Uterus (tissue), 4 donors: Measurements from ENCODE around the gene TM2D1. TPM values are rescaled to one million over a fixed set of nuclear protein-coding genes. Genes with fewer than 3 reads are reported as not detected.

Experiments
- DNase-seq, 2 donors: peaks; one replicate each; pipeline ENCODE4 v3.0.0-alpha.2; 2019 to 2020
- H3K27ac ChIP-seq, 2 donors: fragments of 200-600 bp; sonication (generic); 1 replicate in 1 of 2; 2 replicates in 1 of 2; pipeline ENCODE4 v1.5.1; 2016 to 2018
- H3K27me3 ChIP-seq, 2 donors: fragments of 200-600 bp; sonication (generic); one replicate each; pipeline ENCODE4 v1.5.1; 2018 to 2019; ENCODE audit warnings: control low read depth in 1 of 2
- H3K36me3 ChIP-seq, 2 donors: fragments of 200-600 bp; sonication (generic); one replicate each; pipeline ENCODE4 v1.5.1; 2019; ENCODE audit warnings: control low read depth in 1 of 2
- H3K4me1 ChIP-seq, 2 donors: fragments of 200-600 bp; sonication (generic); one replicate each; pipeline ENCODE4 v1.5.1; 2018 to 2019; ENCODE audit warnings: control low read depth in 1 of 2
- H3K4me3 ChIP-seq, 2 donors: fragments of 200-600 bp; sonication (generic); 1 replicate in 1 of 2; 2 replicates in 1 of 2; pipeline ENCODE4 v1.5.1; 2018 to 2019; ENCODE audit warnings: mild to moderate bottlenecking in 1 of 2
- H3K9me3 ChIP-seq, 2 donors: fragments of 200-600 bp; sonication (generic); one replicate each; pipeline ENCODE4 v1.5.1; 2019; ENCODE audit warnings: control low read depth in 1 of 2
- POLR2A ChIP-seq, 2 donors: fragments of 450-650 bp; IDR thresholded peaks; one replicate each; pipeline ENCODE4 v1.6.1; 2016; ENCODE audit warnings: antibody characterized with exemption in 2 of 2, mild to moderate bottlenecking in 1 of 2, moderate library complexity in 1 of 2
- intact Hi-C: fragments of 100-400 bp; cut with DNase I; formaldehyde crosslinking; loops from one replicate; pipeline ENCODE4 v1.15.1; 2023; ENCODE audit warnings: low total_unique reads
- total RNA-seq, 4 donors: library from RNA; depleted of rRNA in 3 of 4; stranded (reverse); fragments of >200 nt in 3 of 4; gene quantifications; one replicate each; pipeline versions ENCODE4 v1.1.0 to v1.2.4, GENCODE V29; 2014 to 2023
- TF ChIP-seq, protein P1 (sequence below), 4 experiments: fragments of 200-600 bp in 2 of 4; fragments of 450-650 bp in 2 of 4; sonication (generic) in 2 of 4; IDR thresholded peaks; one replicate each; pipeline ENCODE4 v1.5.1; 2016 to 2019; ENCODE audit warnings: antibody characterized with exemption in 4 of 4, mild to moderate bottlenecking in 2 of 4, moderate library complexity in 1 of 4
- donor health status: DM: yes; HTN: yes; CAD: no.

The TM2D1 gene
- total RNA-seq, 4 donors from 2014 or later = 62.2 to 109 (median 87.8) TPM

DNA sequence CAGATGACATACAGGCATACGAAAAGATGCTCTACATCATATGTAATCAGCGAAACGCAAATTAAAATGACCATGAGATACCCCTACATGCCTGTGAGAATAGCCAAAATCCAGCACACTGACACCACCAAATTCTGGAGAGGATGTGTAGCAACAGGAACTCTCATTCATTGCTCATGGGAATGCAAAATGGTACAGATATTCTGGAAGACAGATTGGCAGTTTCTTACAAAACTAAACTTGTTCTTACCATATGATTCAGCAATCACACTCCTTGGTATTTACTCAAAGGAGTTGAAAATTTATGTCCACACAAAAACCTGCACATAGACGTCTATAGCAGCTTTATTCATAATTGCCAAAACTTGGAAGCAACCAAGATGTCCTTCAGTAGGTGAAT lies 52.6 kb downstream of the TM2D1 start:
- intact Hi-C loops = no loop called here
- Histone ChIP-seq H3K9me3 (no peaks in the 10 kb centered on the region), H3K27me3 (no peaks in the 10 kb centered on the region), H3K4me1 (no peaks in the 10 kb centered on the region), H3K27ac (no peak overlapping the region), H3K36me3 (no peaks in the 10 kb centered on the region), H3K4me3 (no peak overlapping the region)
- TF ChIP-seq, protein P1, sequence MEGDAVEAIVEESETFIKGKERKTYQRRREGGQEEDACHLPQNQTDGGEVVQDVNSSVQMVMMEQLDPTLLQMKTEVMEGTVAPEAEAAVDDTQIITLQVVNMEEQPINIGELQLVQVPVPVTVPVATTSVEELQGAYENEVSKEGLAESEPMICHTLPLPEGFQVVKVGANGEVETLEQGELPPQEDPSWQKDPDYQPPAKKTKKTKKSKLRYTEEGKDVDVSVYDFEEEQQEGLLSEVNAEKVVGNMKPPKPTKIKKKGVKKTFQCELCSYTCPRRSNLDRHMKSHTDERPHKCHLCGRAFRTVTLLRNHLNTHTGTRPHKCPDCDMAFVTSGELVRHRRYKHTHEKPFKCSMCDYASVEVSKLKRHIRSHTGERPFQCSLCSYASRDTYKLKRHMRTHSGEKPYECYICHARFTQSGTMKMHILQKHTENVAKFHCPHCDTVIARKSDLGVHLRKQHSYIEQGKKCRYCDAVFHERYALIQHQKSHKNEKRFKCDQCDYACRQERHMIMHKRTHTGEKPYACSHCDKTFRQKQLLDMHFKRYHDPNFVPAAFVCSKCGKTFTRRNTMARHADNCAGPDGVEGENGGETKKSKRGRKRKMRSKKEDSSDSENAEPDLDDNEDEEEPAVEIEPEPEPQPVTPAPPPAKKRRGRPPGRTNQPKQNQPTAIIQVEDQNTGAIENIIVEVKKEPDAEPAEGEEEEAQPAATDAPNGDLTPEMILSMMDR (IDR thresholded peaks at IDR 0.05) = no peak
- no peak for TF ChIP-seq POLR2A (IDR thresholded peaks at IDR 0.05)
- no peak for DNase-seq

DNA sequence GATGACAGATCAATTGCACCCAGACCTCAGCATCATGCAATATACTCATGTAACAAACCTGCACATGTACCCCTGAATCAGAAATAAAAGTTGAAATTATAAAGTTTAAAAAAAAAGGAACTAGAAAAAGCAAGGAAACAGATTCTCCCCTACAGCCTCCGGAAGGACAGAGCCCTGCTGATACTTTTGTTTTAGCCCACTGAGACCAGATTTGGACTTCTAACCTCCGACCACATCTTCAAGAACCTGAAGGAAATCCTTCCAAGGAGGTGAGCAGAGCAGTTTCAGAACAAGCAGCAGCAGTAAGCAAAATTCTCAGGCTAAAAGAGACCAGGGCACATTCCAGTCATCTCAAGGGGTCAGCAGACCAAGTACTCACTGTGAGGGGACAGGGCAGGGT lies 54.5 kb downstream of the TM2D1 start:
- TF ChIP-seq, protein P1 (IDR thresholded peaks at IDR 0.05) = no peak
- no peak for TF ChIP-seq POLR2A (IDR thresholded peaks at IDR 0.05)
- Histone ChIP-seq H3K36me3 (no peaks in the 10 kb centered on the region), H3K9me3 (no peaks in the 10 kb centered on the region), H3K4me3 (no peak overlapping the region), H3K4me1 (no peaks in the 10 kb centered on the region), H3K27me3 (no peaks in the 10 kb centered on the region), H3K27ac (no peak overlapping the region)
- DNase-seq = no peak
- intact Hi-C loops = no loop called here

DNA sequence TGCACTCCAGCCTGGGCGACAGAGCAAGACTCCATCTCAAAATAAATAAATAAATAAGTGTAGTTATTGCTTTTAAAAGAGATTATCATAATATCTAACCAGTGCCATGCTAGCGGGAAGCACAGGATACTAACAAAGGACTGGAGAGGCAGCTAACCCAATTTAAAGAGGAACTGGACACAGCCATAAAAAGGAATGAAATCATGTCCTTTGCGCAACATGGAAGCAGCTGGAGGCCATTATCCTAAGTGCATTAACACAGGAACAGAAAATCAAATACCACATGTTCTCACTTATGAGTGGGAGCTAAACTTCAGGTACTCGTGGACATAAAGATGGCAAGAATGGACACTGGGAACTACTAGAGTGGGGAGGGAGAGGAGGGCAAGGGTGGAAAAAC lies 54.9 kb downstream of the TM2D1 start:
- no peaks in the 10 kb centered on the region for H3K9me3 ChIP-seq
- H3K27me3 ChIP-seq = no peaks in the 10 kb centered on the region
- no peak for DNase-seq
- H3K4me3 ChIP-seq = no peak overlapping the region
- H3K27ac ChIP-seq = no peak overlapping the region
- intact Hi-C loops = no loop called here
- no peaks in the 10 kb centered on the region for H3K4me1 ChIP-seq
- no peaks in the 10 kb centered on the region for H3K36me3 ChIP-seq
- TF ChIP-seq, protein P1 (IDR thresholded peaks at IDR 0.05) = no peak
- no peak for TF ChIP-seq POLR2A (IDR thresholded peaks at IDR 0.05)

DNA sequence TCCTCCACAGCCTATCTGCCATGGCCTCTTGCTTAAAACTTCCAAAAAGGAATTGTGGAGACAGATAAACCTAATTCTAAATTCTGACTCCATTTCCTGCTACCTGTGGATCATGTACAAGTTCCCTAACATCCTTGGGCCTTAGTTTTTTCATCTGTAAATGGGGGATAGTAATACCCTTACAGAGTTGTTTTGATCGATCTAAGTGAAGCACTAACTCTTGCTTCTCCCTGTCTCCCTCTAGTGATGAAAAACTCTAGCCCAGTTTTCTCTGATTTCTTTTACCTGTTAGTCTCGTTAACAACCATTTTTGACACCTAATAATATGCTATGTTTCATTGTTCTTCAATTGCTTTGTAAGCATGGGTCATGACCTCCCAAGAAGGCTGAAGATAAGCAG lies 65.9 kb downstream of the TM2D1 start:
- intact Hi-C loops = no loop called here
- TF ChIP-seq POLR2A (IDR thresholded peaks at IDR 0.05) = no peak
- DNase-seq = no peak
- Histone ChIP-seq H3K27me3 (no peaks in the 10 kb centered on the region), H3K9me3 (no peaks in the 10 kb centered on the region), H3K27ac (no peak overlapping the region), H3K4me1 (no peaks in the 10 kb centered on the region), H3K36me3 (no peaks in the 10 kb centered on the region), H3K4me3 (no peak overlapping the region)

DNA sequence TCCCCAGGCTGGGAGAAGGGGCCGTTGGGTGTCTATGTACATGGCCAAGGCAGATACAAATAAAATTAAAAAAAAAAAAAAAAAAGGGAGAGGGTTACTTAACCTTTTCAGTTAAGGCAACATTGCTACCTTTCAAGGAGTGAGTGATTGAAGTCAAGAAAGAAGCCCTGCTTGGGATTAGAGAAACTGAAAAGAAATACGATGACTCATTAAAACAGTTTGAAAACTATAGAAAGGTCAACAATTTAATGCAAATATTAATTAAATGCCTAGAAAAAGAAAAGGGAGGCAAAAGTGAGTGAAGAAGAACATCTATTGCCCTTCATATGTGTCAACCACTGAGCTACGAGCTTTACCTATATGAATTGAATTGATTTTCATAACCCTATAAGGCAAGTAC lies 69.5 kb downstream of the TM2D1 start:
- no peaks in the 10 kb centered on the region for H3K9me3 ChIP-seq
- no peaks in the 10 kb centered on the region for H3K36me3 ChIP-seq
- H3K27me3 ChIP-seq = no peaks in the 10 kb centered on the region
- DNase-seq = no peak
- no peak overlapping the region for H3K27ac ChIP-seq
- TF ChIP-seq, protein P1 (IDR thresholded peaks at IDR 0.05) = no peak
- no peak for TF ChIP-seq POLR2A (IDR thresholded peaks at IDR 0.05)
- H3K4me3 ChIP-seq = no peak overlapping the region
- no peaks in the 10 kb centered on the region for H3K4me1 ChIP-seq
- intact Hi-C loops = no loop called here

DNA sequence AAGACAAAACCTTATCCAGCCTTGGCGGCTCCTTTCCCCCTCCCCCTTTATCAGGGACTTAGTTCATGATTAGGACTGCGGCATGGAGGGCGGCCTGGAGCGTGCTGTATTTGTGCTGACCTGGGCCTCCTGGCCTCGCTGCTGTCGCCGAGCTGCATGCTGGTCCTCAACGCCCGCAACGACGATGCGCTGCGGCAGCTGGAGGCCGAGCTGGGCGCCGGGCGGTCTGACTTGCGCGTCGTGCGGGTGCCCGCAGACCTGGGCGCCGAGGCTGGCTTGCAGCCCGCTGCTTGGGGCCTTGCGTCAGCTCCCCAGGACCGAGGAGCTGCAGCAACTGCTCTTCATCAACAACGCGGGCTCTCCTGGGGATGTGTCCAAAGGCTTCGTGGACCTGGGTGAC lies 70.9 kb downstream of the TM2D1 start:
- Histone ChIP-seq H3K9me3 (no peaks in the 10 kb centered on the region), H3K36me3 (no peaks in the 10 kb centered on the region), H3K27ac (no peak overlapping the region), H3K4me3 (no peak overlapping the region), H3K27me3 (no peaks in the 10 kb centered on the region), H3K4me1 (no peaks in the 10 kb centered on the region)
- DNase-seq = no peak
- intact Hi-C loops = no loop called here
- TF ChIP-seq, protein P1 (IDR thresholded peaks at IDR 0.05) = no peak
- TF ChIP-seq POLR2A (IDR thresholded peaks at IDR 0.05) = no peak
